ENCODE data around the gene TLX2. TPM values are rescaled to one million over a fixed set of nuclear protein-coding genes. Genes with fewer than 3 reads are reported as not detected.

TLX2 gene
- total and polyA plus RNA-seq, 2 of the 13 experiments (the other 11 are each of a cell fraction or from before 2014, with no cell fraction given) = 0.05 to 0.20 TPM

- no peak for TF ChIP-seq ZNF382 (CRISPR knock-in tag; IDR thresholded peaks at IDR 0.05; ENCODE audit: borderline replicate concordance)
- TF ChIP-seq CEBPG (CRISPR knock-in tag; IDR thresholded peaks at IDR 0.05) = no peak
- no peak for TF ChIP-seq ZNF18 (CRISPR knock-in tag; IDR thresholded peaks at IDR 0.05; ENCODE audit: insufficient replicate concordance)
- TF ChIP-seq ZMAT3 (CRISPR knock-in tag; conservative IDR thresholded peaks at IDR 0.05) = 0 out of 2 replicates have a peak, but pooled peaks have one; percentile 67
- no peak for TF ChIP-seq HIVEP1 (CRISPR knock-in tag; IDR thresholded peaks at IDR 0.05)
- TF ChIP-seq DBP (CRISPR knock-in tag; IDR thresholded peaks at IDR 0.05; ENCODE audit: not compliant biosample characterization) = no peak
- TF ChIP-seq, protein P1, sequence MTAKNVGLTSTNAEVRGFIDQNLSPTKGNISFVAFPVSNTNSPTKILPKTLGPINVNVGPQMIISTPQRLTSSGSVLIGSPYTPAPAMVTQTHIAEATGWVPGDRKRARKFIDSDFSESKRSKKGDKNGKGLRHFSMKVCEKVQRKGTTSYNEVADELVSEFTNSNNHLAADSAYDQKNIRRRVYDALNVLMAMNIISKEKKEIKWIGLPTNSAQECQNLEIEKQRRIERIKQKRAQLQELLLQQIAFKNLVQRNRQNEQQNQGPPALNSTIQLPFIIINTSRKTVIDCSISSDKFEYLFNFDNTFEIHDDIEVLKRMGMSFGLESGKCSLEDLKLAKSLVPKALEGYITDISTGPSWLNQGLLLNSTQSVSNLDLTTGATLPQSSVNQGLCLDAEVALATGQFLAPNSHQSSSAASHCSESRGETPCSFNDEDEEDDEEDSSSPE (CRISPR knock-in tag; IDR thresholded peaks at IDR 0.05) = no peak
- TF ChIP-seq ZNF142 (CRISPR knock-in tag; IDR thresholded peaks at IDR 0.05) = no peak
- TF ChIP-seq ZNF484 (CRISPR knock-in tag; IDR thresholded peaks at IDR 0.05; ENCODE audit: borderline replicate concordance, low read depth) = no peak
- TF ChIP-seq NR2F6 (IDR thresholded peaks at IDR 0.05) = peak; percentile 91
- TF ChIP-seq NR2F6 (CRISPR knock-in tag; IDR thresholded peaks at IDR 0.05) = peak; percentile 90
- no peak for TF ChIP-seq PLRG1 (conservative IDR thresholded peaks at IDR 0.05)
- no peak for TF ChIP-seq FOSL1 (CRISPR knock-in tag; IDR thresholded peaks at IDR 0.05; ENCODE audit: borderline replicate concordance)
- TF ChIP-seq NFATC3 (CRISPR knock-in tag; IDR thresholded peaks at IDR 0.05) = no peak
- TF ChIP-seq ZNF33A (CRISPR knock-in tag; IDR thresholded peaks at IDR 0.05; ENCODE audit: borderline replicate concordance) = no peak
- TF ChIP-seq, protein P2, sequence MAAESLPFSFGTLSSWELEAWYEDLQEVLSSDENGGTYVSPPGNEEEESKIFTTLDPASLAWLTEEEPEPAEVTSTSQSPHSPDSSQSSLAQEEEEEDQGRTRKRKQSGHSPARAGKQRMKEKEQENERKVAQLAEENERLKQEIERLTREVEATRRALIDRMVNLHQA (CRISPR knock-in tag; IDR thresholded peaks at IDR 0.05) = no peak
- TF ChIP-seq ZNF678 (CRISPR knock-in tag; IDR thresholded peaks at IDR 0.05) = no peak
- TF ChIP-seq RORA (CRISPR knock-in tag; IDR thresholded peaks at IDR 0.05) = no peak
- TF ChIP-seq ZBTB26 (CRISPR knock-in tag; IDR thresholded peaks at IDR 0.05; ENCODE audit: borderline replicate concordance) = no peak
Observed at GRCh38 chr2:74512744-74513604, 1.3 kb upstream of the TLX2 start (continued).

All from HepG2 (cell line).